GM19455 (cell line): Measurements from ENCODE around the gene FAM9A.
"Not testable (repeated sequence)": the region's sequence is repeated elsewhere in the genome, so short reads cannot be mapped to it uniquely, and the experiment has no call there.

Source experiments
- ATAC-seq: cut with Tn5 transposase; IDR thresholded peaks from one replicate; pipeline ENCODE4 v1.9.1; 2021; ENCODE audit not compliant: unreplicated experiment

FAM9A gene

GRCh38 chrX:8805046-8805445, 3.9 kb upstream of the FAM9A start:
- ATAC-seq = no peak

GRCh38 chrX:8803326-8803725, 2.1 kb upstream of the FAM9A start:
- no peak for ATAC-seq

GRCh38 chrX:8800351-8800750, 832 bp downstream of the FAM9A start:
- ATAC-seq = not testable (repeated sequence)

- ATAC-seq = not testable (repeated sequence)
These were observed 1.9 kb downstream of the FAM9A start for GRCh38 chrX:8799281-8799680.

GRCh38 chrX:8798702-8799101, 2.5 kb downstream of the FAM9A start:
- not testable (repeated sequence) for ATAC-seq

- not testable (repeated sequence) for ATAC-seq
These were observed 14.1 kb downstream of the FAM9A start for GRCh38 chrX:8787119-8787518.

GRCh38 chrX:8784162-8784561, 17.0 kb downstream of the FAM9A start:
- no peak for ATAC-seq

GRCh38 chrX:8783714-8784098, 17.5 kb downstream of the FAM9A start:
- no peak for ATAC-seq

- ATAC-seq = no peak
These were observed 18.0 kb downstream of the FAM9A start for GRCh38 chrX:8783097-8783713.

GRCh38 chrX:8782595-8782994, 18.6 kb downstream of the FAM9A start:
- no peak for ATAC-seq

GRCh38 chrX:8781921-8782320, 19.3 kb downstream of the FAM9A start:
- not testable (repeated sequence) for ATAC-seq

- ATAC-seq = no peak
These were observed 28.1 kb downstream of the FAM9A start for GRCh38 chrX:8773117-8773516.

GRCh38 chrX:8760021-8760420, 41.2 kb downstream of the FAM9A start:
- ATAC-seq = no peak

- not testable (repeated sequence) for ATAC-seq
These were observed 42.5 kb downstream of the FAM9A start for GRCh38 chrX:8758706-8759105.

GRCh38 chrX:8757609-8758389, 43.4 kb downstream of the FAM9A start:
- ATAC-seq = not testable (repeated sequence)

- no peak for ATAC-seq
These were observed 45.4 kb downstream of the FAM9A start for GRCh38 chrX:8755813-8756212.

GRCh38 chrX:8755116-8755515, 46.1 kb downstream of the FAM9A start:
- no peak for ATAC-seq

GRCh38 chrX:8749697-8750096, 51.5 kb downstream of the FAM9A start:
- ATAC-seq = no peak

GRCh38 chrX:8748855-8749254, 52.3 kb downstream of the FAM9A start:
- ATAC-seq = no peak

GRCh38 chrX:8743126-8743732, 58.0 kb downstream of the FAM9A start:
- no peak for ATAC-seq

- ATAC-seq = no peak
These were observed 59.2 kb downstream of the FAM9A start for GRCh38 chrX:8741981-8742380.
